Peyer's patch (tissue), 4 donors: ENCODE results near the gene PLCL2.

Source experiments
- POLR2A ChIP-seq, 2 donors: fragments of 450-650 bp; IDR thresholded peaks; one replicate each; pipeline ENCODE4 v1.5.1; 2017; ENCODE audit warnings: antibody characterized with exemption in 2 of 2, mild to moderate bottlenecking in 2 of 2, moderate library complexity in 2 of 2
- TF ChIP-seq, protein P1 (sequence below), 6 experiments: fragments of 450-650 bp in 4 of 6; fragments of 200-600 bp in 2 of 6; sonication (generic) in 1 of 6; IDR thresholded peaks; one replicate each; pipeline ENCODE4 v1.5.1; 2017 to 2019; ENCODE audit warnings: antibody characterized with exemption in 6 of 6, mild to moderate bottlenecking in 3 of 6, moderate library complexity in 1 of 6

DNA sequence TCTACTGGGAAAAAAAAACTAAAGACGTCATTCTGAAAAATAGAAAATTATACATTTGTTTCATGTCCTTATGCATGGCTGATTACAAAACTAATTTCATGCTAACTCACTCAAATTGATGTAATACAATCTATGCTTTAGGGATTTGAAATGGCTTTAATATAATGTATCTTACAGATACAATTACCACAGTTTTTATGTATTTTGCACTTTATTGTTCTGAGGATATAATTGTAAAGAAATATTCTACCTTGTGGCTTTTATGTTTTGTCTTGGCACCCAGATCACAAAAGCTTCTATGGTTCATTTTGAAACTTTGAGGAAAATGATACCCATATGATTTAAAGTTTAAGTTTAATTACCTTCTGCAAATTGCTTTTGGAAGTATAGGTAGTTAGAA is 122.5 kb downstream of the PLCL2 start:
- TF ChIP-seq, protein P1, sequence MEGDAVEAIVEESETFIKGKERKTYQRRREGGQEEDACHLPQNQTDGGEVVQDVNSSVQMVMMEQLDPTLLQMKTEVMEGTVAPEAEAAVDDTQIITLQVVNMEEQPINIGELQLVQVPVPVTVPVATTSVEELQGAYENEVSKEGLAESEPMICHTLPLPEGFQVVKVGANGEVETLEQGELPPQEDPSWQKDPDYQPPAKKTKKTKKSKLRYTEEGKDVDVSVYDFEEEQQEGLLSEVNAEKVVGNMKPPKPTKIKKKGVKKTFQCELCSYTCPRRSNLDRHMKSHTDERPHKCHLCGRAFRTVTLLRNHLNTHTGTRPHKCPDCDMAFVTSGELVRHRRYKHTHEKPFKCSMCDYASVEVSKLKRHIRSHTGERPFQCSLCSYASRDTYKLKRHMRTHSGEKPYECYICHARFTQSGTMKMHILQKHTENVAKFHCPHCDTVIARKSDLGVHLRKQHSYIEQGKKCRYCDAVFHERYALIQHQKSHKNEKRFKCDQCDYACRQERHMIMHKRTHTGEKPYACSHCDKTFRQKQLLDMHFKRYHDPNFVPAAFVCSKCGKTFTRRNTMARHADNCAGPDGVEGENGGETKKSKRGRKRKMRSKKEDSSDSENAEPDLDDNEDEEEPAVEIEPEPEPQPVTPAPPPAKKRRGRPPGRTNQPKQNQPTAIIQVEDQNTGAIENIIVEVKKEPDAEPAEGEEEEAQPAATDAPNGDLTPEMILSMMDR (IDR thresholded peaks at IDR 0.05), result no peak
- TF ChIP-seq POLR2A (IDR thresholded peaks at IDR 0.05), result no peak
